IMR-90 (cell line): Measurements from ENCODE around the gene LAMA3. TPM values are rescaled to one million over a fixed set of nuclear protein-coding genes. Genes with fewer than 3 reads are reported as not detected.

Source experiments
- ATAC-seq: fragments of 200-7000 bp; cut with Tn5 transposase; 2 replicates; pipeline ENCODE4 v1.9.1; 2020; ENCODE audit warnings: low read depth, mild to moderate bottlenecking, moderate library complexity
- BruUV-seq: library from RNA; stranded (reverse); fragments of 400-500 nt; replicated peaks from 2 replicates; lab custom pipeline; 2021; lab: Mats Ljungman, UMichigan
- CTCF ChIA-PET: fragments of 300-600 bp; formaldehyde crosslinking; extraction: SDS; loops from one replicate; lab custom pipeline; 2021; ENCODE audit warnings: antibody characterized with exemption; lab: Yijun Ruan, JAX
- POLR2A ChIA-PET: fragments of 300-600 bp; sonication (Branson Sonifier 250); formaldehyde crosslinking; loops from one replicate; lab custom pipeline; 2022; ENCODE audit warnings: antibody characterized with exemption; ENCODE audit not compliant: unreplicated experiment; lab: Charles Lee
- DNase-seq: peaks from one replicate; pipeline ENCODE4 v3.0.0; 2013
- H2AFZ ChIP-seq: replicated peaks from 2 replicates; pipeline ENCODE3; 2013; ENCODE audit warnings: low read length, mild to moderate bottlenecking; ENCODE audit not compliant: poor library complexity
- H2AK5ac ChIP-seq: 2 replicates; pipeline ENCODE4 v1.6.1; 2013; ENCODE audit warnings: low read depth, low read length, inconsistent platforms
- H2AK9ac ChIP-seq: replicated peaks from 2 replicates; pipeline ENCODE3; 2013; ENCODE audit warnings: mild to moderate bottlenecking, low read depth, low read length, moderate library complexity; ENCODE audit not compliant: poor library complexity
- H2BK120ac ChIP-seq: 2 replicates; pipeline ENCODE4 v1.6.1; 2013; ENCODE audit warnings: low read depth, low read length, inconsistent platforms
- H2BK15ac ChIP-seq: 3 replicates; pipeline ENCODE4 v1.6.1; 2013; ENCODE audit warnings: low read depth, low read length, inconsistent platforms
- H2BK20ac ChIP-seq: 2 replicates; pipeline ENCODE4 v1.6.1; 2013; ENCODE audit warnings: low read depth, mild to moderate bottlenecking, inconsistent platforms, low read length, moderate library complexity
- H2BK5ac ChIP-seq: 2 replicates; pipeline ENCODE4 v1.6.1; 2013; ENCODE audit warnings: mild to moderate bottlenecking, low read depth, low read length, inconsistent platforms; ENCODE audit not compliant: poor library complexity, severe bottlenecking
- H3K14ac ChIP-seq: replicated peaks from 2 replicates; pipeline ENCODE4 v1.6.1; 2013; ENCODE audit warnings: low read depth, low read length, inconsistent platforms
- H3K18ac ChIP-seq: 2 replicates; pipeline ENCODE4 v1.6.1; 2013; ENCODE audit warnings: low read depth, low read length, control low read depth
- H3K23ac ChIP-seq: 2 replicates; pipeline ENCODE4 v1.6.1; 2013; ENCODE audit warnings: low read depth, low read length, inconsistent platforms
- H3K27ac ChIP-seq: 2 replicates; pipeline ENCODE4 v1.5.1; 2013; ENCODE audit warnings: mild to moderate bottlenecking, control low read depth, low read length; ENCODE audit not compliant: insufficient read depth
- H3K27me3 ChIP-seq: 2 replicates; pipeline ENCODE4 v1.6.1; 2013; ENCODE audit warnings: low read length; ENCODE audit not compliant: control insufficient read depth, insufficient read depth
- H3K36me3 ChIP-seq: 2 replicates; pipeline ENCODE4 v1.6.1; 2013; ENCODE audit warnings: low read length, mixed read lengths; ENCODE audit not compliant: control insufficient read depth, insufficient read depth
- H3K4ac ChIP-seq: 2 replicates; pipeline ENCODE4 v1.6.1; 2013; ENCODE audit warnings: low read depth, low read length, inconsistent platforms
- H3K4me1 ChIP-seq: 2 replicates; pipeline ENCODE4 v1.6.1; 2013; ENCODE audit warnings: low read length, mixed read lengths; ENCODE audit not compliant: control insufficient read depth, insufficient read depth
- H3K4me2 ChIP-seq: 2 replicates; pipeline ENCODE4 v1.6.1; 2013; ENCODE audit warnings: low read depth, mild to moderate bottlenecking, control low read depth, low read length, moderate library complexity
- H3K4me3 ChIP-seq: 2 replicates; pipeline ENCODE4 v1.5.1; 2013; ENCODE audit warnings: low read depth, mild to moderate bottlenecking, control low read depth, low read length, moderate library complexity; ENCODE audit not compliant: insufficient read depth
- H3K56ac ChIP-seq: 2 replicates; pipeline ENCODE4 v1.6.1; 2013; ENCODE audit warnings: low read length, inconsistent platforms; ENCODE audit not compliant: insufficient read depth; ENCODE audit errors: extremely low read depth
- H3K79me1 ChIP-seq, 2 experiments: 2 replicates each; pipeline ENCODE4 v1.6.1; 2013; ENCODE audit warnings: low read length in 2 of 2, inconsistent platforms in 1 of 2, low read depth in 1 of 2
- H3K9ac ChIP-seq: 2 replicates; pipeline ENCODE4 v1.6.1; 2013; ENCODE audit warnings: low read depth, low read length, control low read depth
- H3K9me1 ChIP-seq: 2 replicates; pipeline ENCODE4 v1.6.1; 2013; ENCODE audit warnings: low read length, inconsistent platforms; ENCODE audit not compliant: insufficient read depth
- H3K9me3 ChIP-seq: 2 replicates; pipeline ENCODE4 v1.6.1; 2013; ENCODE audit warnings: low read length; ENCODE audit not compliant: control insufficient read depth, insufficient read depth
- H4K20me1 ChIP-seq: 2 replicates; pipeline ENCODE4 v1.6.1; 2013; ENCODE audit warnings: low read length, inconsistent platforms; ENCODE audit not compliant: insufficient read depth
- H4K5ac ChIP-seq: 2 replicates; pipeline ENCODE4 v1.6.1; 2013; ENCODE audit warnings: mild to moderate bottlenecking, low read depth, low read length, control low read depth
- H4K8ac ChIP-seq, 2 experiments: 2 replicates each; pipeline ENCODE4 v1.6.1; 2013; ENCODE audit warnings: low read depth in 2 of 2, low read length in 2 of 2, control low read depth in 1 of 2, inconsistent platforms in 1 of 2
- H4K91ac ChIP-seq: 2 replicates; pipeline ENCODE4 v1.6.1; 2013; ENCODE audit warnings: low read depth, low read length, inconsistent platforms; ENCODE audit not compliant: insufficient read depth
- CEBPB ChIP-seq: IDR thresholded peaks from 2 replicates; pipeline ENCODE4 v1.6.1; 2012; ENCODE audit warnings: low read depth, low read length, improper control_type of control experiment
- MXI1 ChIP-seq: IDR thresholded peaks from 2 replicates; pipeline ENCODE4 v1.6.1; 2012; ENCODE audit warnings: low read depth, mild to moderate bottlenecking, low read length, moderate library complexity, borderline replicate concordance
- RAD21 ChIP-seq: IDR thresholded peaks from 2 replicates; pipeline ENCODE4 v1.6.1; 2012; ENCODE audit warnings: low read length, improper control_type of control experiment
- WGBS, 2 experiments: methylation state at CpG; one replicate each; pipeline versions ENCODE4 v1.1.5 to v1.1.7; 2013; ENCODE audit warnings: missing lambda C conversion rate in 2 of 2; ENCODE audit not compliant: insufficient read length in 1 of 2; ENCODE audit errors: extremely low coverage in 2 of 2; 5-methylcytosine and 5-hydroxymethylcytosine counted together
- dilution Hi-C: fragments of 300-500 bp; cut with HindIII; formaldehyde crosslinking; loops from one replicate; pipeline ENCODE4 v1.14.3; 2018; ENCODE audit warnings: low sequenced_read_pairs; ENCODE audit not compliant: unreplicated experiment
- in situ Hi-C: fragments of 300-500 bp; cut with MboI; formaldehyde crosslinking; loops from 3 replicates; pipeline ENCODE4 v1.14.3; 2019; ENCODE audit warnings: low sequenced_read_pairs, inconsistent platforms, mixed read lengths
- intact Hi-C: fragments of 100-400 bp; cut with micrococcal nuclease; formaldehyde crosslinking; loops from 2 replicates; pipeline ENCODE4 v1.10.0; 2022
- polyA plus RNA-seq, 3 experiments: library from polyadenylated mRNA; depleted of rRNA; stranded (reverse); fragments of >200 nt; gene quantifications; 2 replicates each; pipeline ENCODE4 v1.2.3, GENCODE V29; 2012; ENCODE audit warnings: low replicate concordance in 1 of 3
- total RNA-seq: library from RNA; depleted of rRNA; stranded (reverse); fragments of >200 nt; gene quantifications from 2 replicates; pipeline ENCODE4 v1.2.3, GENCODE V29; 2012

LAMA3 gene
- total and polyA plus RNA-seq, 2 of the 4 experiments (the other 2 are of a cell fraction) = 0.18 to 0.19 TPM

DNA sequence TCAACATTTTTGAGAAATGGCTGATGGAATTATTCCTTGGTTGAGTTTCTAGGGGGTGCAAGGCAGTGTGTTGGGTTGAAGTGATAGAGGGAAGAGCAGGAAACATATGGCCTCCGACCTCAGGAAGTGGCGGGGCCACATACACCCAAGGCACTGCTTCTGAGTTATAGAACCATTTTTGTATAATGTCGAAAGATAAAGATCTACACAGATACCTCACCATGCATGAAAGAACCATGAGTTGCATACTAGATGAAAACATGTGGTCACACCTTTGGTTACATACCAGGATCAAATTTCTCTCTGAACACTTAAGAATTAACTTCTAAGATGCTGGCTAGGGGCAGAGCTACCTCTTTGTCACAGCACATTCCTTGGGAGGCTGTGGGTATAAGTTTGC lies 23.2 kb downstream of the LAMA3 start:
- Histone ChIP-seq H4K8ac (no peak overlapping the region), H3K14ac (no peak overlapping the region), H3K36me3 (no peaks in the 10 kb centered on the region), H3K9me1 (no peaks in the 10 kb centered on the region), H3K18ac (no peak overlapping the region), H3K79me1 (no peaks in the 10 kb centered on the region), H2AFZ (no peak overlapping the region), H3K4me1 (no peaks in the 10 kb centered on the region), H3K27ac (no peak overlapping the region), H2AK5ac (no peak overlapping the region), H2AK9ac (no peak overlapping the region), H2BK120ac (no peak overlapping the region), H3K9ac (no peak overlapping the region), H3K4me3 (no peak overlapping the region), H3K4ac (no peak overlapping the region), H2BK5ac (no peak overlapping the region), H2BK15ac (no peak overlapping the region), H3K4me2 (no peak overlapping the region), H4K5ac (no peak overlapping the region), H3K56ac (no peak overlapping the region), H3K27me3 (no peaks in the 10 kb centered on the region), H4K91ac (no peak overlapping the region), H3K23ac (no peak overlapping the region), H3K9me3 (no peaks in the 10 kb centered on the region), H4K20me1 (no peaks in the 10 kb centered on the region), H2BK20ac (no peak overlapping the region)
- ChIA-PET POLR2A (no interaction called here), CTCF (no interaction called here)
- WGBS, 2 experiments = no CpG with 5 or more reads among the region's 3 CpGs
- BruUV-seq = no TSS peak
- dilution Hi-C loops (no loop called here), in situ Hi-C loops (no loop called here), intact Hi-C loops (no loop called here)
- DNase-seq (no peak), ATAC-seq (no peak)
- TF ChIP-seq MXI1 (no peak), CEBPB (no peak), RAD21 (no peak)
